Nephron (organoid): ENCODE data around the gene DGKZ.
A peak's percentile ranks its signal among the peaks of the same experiment; 100 is the strongest.
"Not testable (repeated sequence)": the region's sequence is repeated elsewhere in the genome, so short reads cannot be mapped to it uniquely, and the experiment has no call there.

Source experiments
- H3K27ac Mint-ChIP-seq, 3 experiments: 2 replicates each; pipeline ENCODE4 v1.8.0; 2020; ENCODE audit warnings: mixed read lengths in 3 of 3, mild to moderate bottlenecking in 2 of 3, moderate library complexity in 1 of 3
- H3K27me3 Mint-ChIP-seq: 2 replicates; pipeline ENCODE4 v1.8.0; 2021; ENCODE audit warnings: low read depth, mild to moderate bottlenecking, moderate library complexity, mixed read lengths
- H3K36me3 Mint-ChIP-seq: 2 replicates; pipeline ENCODE4 v1.8.0; 2020; ENCODE audit warnings: low read depth, mixed read lengths
- H3K4me1 Mint-ChIP-seq: 2 replicates; pipeline ENCODE4 v1.8.0; 2020; ENCODE audit warnings: mixed read lengths
- H3K4me3 Mint-ChIP-seq, 3 experiments: 2 replicates each; pipeline ENCODE4 v1.8.0; 2020; ENCODE audit warnings: mild to moderate bottlenecking in 3 of 3, mixed read lengths in 3 of 3, moderate library complexity in 2 of 3
- H3K9me3 Mint-ChIP-seq: 2 replicates; pipeline ENCODE4 v1.8.0; 2020; ENCODE audit warnings: mixed read lengths
- TF ChIP-seq, protein P1 (sequence below), 3 experiments: fragments of 200-600 bp; sonication (generic); IDR thresholded peaks; one replicate each; pipeline ENCODE4 v1.5.0; 2021; ENCODE audit warnings: antibody characterized with exemption in 3 of 3; ENCODE audit not compliant: unreplicated experiment in 3 of 3

DGKZ gene

DNA sequence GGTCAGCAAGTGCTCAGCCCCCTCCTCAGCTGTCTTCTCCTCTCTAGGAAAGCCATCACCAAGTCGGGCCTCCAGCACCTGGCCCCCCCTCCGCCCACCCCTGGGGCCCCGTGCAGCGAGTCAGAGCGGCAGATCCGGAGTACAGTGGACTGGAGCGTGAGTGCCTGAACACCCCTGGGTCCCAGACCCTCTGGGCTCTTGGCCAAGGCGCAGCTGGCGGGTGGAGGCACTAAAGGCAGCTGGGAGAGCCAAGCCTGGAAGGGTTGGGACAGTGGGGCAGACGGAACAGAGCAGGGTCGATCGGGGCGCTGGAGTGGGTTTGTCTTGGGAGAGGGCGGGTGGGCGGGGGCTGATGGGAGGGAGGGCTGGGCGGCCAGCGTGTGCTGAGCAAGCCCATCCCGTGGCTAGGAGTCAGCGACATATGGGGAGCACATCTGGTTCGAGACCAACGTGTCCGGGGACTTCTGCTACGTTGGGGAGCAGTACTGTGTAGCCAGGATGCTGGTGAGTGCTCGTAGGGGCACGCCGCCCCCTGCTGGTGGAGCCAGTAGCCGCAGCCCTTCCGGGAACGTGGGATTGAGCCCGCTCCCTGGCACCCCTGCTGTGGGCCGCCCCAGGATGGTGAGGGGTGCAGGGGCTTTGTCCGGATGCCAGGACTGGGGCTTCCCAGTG is 20.1 kb downstream of the DGKZ start:
- Mint-ChIP-seq H3K9me3 (no peaks in the 10 kb centered on the region), H3K4me3 (peak overlapping the region in 2 of 3 experiments; percentile 12 to 35), H3K4me1 (peaks cover 56% of the 10 kb centered on the region), H3K27ac (peak overlapping the region in 1 of 3 experiments; percentile 15), H3K36me3 (peaks cover 11% of the 10 kb centered on the region), H3K27me3 (no peaks in the 10 kb centered on the region)
- TF ChIP-seq, protein P1, sequence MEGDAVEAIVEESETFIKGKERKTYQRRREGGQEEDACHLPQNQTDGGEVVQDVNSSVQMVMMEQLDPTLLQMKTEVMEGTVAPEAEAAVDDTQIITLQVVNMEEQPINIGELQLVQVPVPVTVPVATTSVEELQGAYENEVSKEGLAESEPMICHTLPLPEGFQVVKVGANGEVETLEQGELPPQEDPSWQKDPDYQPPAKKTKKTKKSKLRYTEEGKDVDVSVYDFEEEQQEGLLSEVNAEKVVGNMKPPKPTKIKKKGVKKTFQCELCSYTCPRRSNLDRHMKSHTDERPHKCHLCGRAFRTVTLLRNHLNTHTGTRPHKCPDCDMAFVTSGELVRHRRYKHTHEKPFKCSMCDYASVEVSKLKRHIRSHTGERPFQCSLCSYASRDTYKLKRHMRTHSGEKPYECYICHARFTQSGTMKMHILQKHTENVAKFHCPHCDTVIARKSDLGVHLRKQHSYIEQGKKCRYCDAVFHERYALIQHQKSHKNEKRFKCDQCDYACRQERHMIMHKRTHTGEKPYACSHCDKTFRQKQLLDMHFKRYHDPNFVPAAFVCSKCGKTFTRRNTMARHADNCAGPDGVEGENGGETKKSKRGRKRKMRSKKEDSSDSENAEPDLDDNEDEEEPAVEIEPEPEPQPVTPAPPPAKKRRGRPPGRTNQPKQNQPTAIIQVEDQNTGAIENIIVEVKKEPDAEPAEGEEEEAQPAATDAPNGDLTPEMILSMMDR (IDR thresholded peaks at IDR 0.05; ENCODE audit: unreplicated experiment in 3 of 3), result peak; percentile 79 to 89 (median 84)

- Mint-ChIP-seq H3K9me3 (no peaks in the 10 kb centered on the region), H3K36me3 (peaks cover 11% of the 10 kb centered on the region), H3K27me3 (no peaks in the 10 kb centered on the region), H3K4me3 (no peak overlapping the region), H3K27ac (no peak overlapping the region), H3K4me1 (peaks cover 50% of the 10 kb centered on the region)
- TF ChIP-seq, protein P1 (IDR thresholded peaks at IDR 0.05; ENCODE audit: unreplicated experiment in 3 of 3), result peak in 2 of 3 experiments; percentile 4 to 44
These were observed 20.6 kb downstream of the DGKZ start for GRCh38 chr11:46367916-46368267.

DNA sequence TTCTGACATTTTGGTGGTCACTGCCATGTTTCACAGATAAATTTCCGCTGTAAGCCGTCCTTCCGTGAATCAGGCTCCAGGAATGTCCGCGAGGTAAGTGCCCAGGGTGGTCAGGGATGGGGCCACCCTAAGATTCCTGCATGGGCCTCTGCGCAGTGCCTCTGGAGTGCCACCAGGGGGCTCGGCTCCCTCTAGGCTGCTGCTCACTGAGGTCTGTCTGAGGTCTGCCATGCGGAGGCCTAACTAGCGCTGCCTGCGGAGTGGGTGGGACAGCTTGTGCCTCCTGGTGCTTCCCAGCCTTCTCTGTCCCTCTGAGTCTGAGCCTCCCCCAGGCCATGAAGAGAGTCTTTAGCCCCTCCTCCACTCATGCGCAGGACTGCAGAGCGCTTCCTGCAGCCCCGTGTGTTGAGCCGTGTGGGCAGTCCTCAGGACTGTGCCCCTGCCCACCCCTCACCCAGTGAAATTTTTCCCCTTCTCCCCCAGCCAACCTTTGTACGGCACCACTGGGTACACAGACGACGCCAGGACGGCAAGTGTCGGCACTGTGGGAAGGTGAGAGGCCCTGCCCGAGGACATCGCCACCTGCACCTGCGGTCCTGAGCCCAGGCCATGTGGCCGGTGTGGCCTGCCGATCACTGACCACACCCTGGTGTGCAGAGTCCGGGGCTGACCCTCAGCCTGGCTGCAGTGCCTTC is 22.3 kb downstream of the DGKZ start:
- peaks cover 39% of the 10 kb centered on the region for H3K4me1 Mint-ChIP-seq
- no peaks in the 10 kb centered on the region for H3K9me3 Mint-ChIP-seq
- TF ChIP-seq, protein P1 (IDR thresholded peaks at IDR 0.05; ENCODE audit: unreplicated experiment in 3 of 3), result peak; percentile 88 to 90 (median 89)
- H3K4me3 Mint-ChIP-seq, result peak overlapping the region in 2 of 3 experiments; percentile 22 to 57
- H3K36me3 Mint-ChIP-seq, result peaks cover 11% of the 10 kb centered on the region
- peak overlapping the region in 1 of 3 experiments; percentile 70 for H3K27ac Mint-ChIP-seq
- no peaks in the 10 kb centered on the region for H3K27me3 Mint-ChIP-seq

GRCh38 chr11:46370253-46370652 is 23.0 kb downstream of the DGKZ start:
- peak overlapping the region; percentile 12 to 35 (median 26) for H3K27ac Mint-ChIP-seq
- H3K36me3 Mint-ChIP-seq, result peaks cover 16% of the 10 kb centered on the region
- H3K9me3 Mint-ChIP-seq, result no peaks in the 10 kb centered on the region
- TF ChIP-seq, protein P1 (IDR thresholded peaks at IDR 0.05; ENCODE audit: unreplicated experiment in 3 of 3), result no peak
- no peaks in the 10 kb centered on the region for H3K27me3 Mint-ChIP-seq
- no peak overlapping the region for H3K4me3 Mint-ChIP-seq
- peaks cover 32% of the 10 kb centered on the region for H3K4me1 Mint-ChIP-seq

GRCh38 chr11:46371262-46371661 is 24.0 kb downstream of the DGKZ start:
- not testable (repeated sequence) for H3K27me3 Mint-ChIP-seq, H3K9me3 Mint-ChIP-seq, H3K27ac Mint-ChIP-seq, H3K4me3 Mint-ChIP-seq
- peaks cover 16% of the 10 kb centered on the region for H3K36me3 Mint-ChIP-seq
- peaks cover 25% of the 10 kb centered on the region for H3K4me1 Mint-ChIP-seq

GRCh38 chr11:46372086-46372485 is 24.8 kb downstream of the DGKZ start:
- Mint-ChIP-seq H3K27me3 (no peaks in the 10 kb centered on the region), H3K9me3 (no peaks in the 10 kb centered on the region), H3K4me1 (peaks cover 24% of the 10 kb centered on the region), H3K4me3 (no peak overlapping the region), H3K36me3 (peaks cover 17% of the 10 kb centered on the region), H3K27ac (no peak overlapping the region)
- TF ChIP-seq, protein P1 (IDR thresholded peaks at IDR 0.05; ENCODE audit: unreplicated experiment in 3 of 3), result no peak

GRCh38 chr11:46372501-46372900 is 25.2 kb downstream of the DGKZ start:
- H3K27ac Mint-ChIP-seq, H3K9me3 Mint-ChIP-seq: not testable (repeated sequence)
- peaks cover 20% of the 10 kb centered on the region for H3K4me1 Mint-ChIP-seq

More at GRCh38 chr11:46372501-46372900, 25.2 kb downstream of the DGKZ start:
- peaks cover 21% of the 10 kb centered on the region for H3K36me3 Mint-ChIP-seq
- H3K4me3 Mint-ChIP-seq, H3K27me3 Mint-ChIP-seq: not testable (repeated sequence)
